ENCODE results near the gene LOXL3.

- TF ChIP-seq CTCF (conservative IDR thresholded peaks at IDR 0.05; ENCODE audit: low read length) (no peak), EZH2phosphoT487 (IDR thresholded peaks at IDR 0.05; ENCODE audit: borderline replicate concordance, low read depth, low read length) (no peak)
Measured at GRCh38 chr2:74489906-74490305, 63.8 kb downstream of the LOXL3 start.
